ENCODE measurements around the gene TBC1D16.

Gene TBC1D16

GRCh38 chr17:80035687-80035936 lies at the start of gene TBC1D16:
Gene TBC1D16, minus strand, starts transcription at chr17:80035872. Its CDS starts 22,325 bp downstream, at chr17:80013547.
- no peak for DNase-seq

- no peak for DNase-seq
Observed at GRCh38 chr17:80084773-80085172, 49.1 kb upstream of the TBC1D16 start.

GRCh38 chr17:80083136-80083661 lies 47.5 kb upstream of the TBC1D16 start:
- no peak for DNase-seq

GRCh38 chr17:80082403-80083135 lies 46.9 kb upstream of the TBC1D16 start:
- peak; percentile 82 for DNase-seq

- no peak for DNase-seq
Observed at GRCh38 chr17:80081596-80081995, 45.9 kb upstream of the TBC1D16 start.

- no peak for DNase-seq
Observed at GRCh38 chr17:80080081-80080480, 44.4 kb upstream of the TBC1D16 start.

- no peak for DNase-seq
Observed at GRCh38 chr17:80072410-80072809, 36.7 kb upstream of the TBC1D16 start.

- DNase-seq: no peak
Observed at GRCh38 chr17:80071116-80071841, 35.6 kb upstream of the TBC1D16 start.

- DNase-seq: no peak
Observed at GRCh38 chr17:80070375-80071115, 34.9 kb upstream of the TBC1D16 start.

- DNase-seq: no peak
Observed at GRCh38 chr17:80068301-80069222, 32.9 kb upstream of the TBC1D16 start.

- no peak for DNase-seq
Observed at GRCh38 chr17:80067393-80067986, 31.8 kb upstream of the TBC1D16 start.

GRCh38 chr17:80065478-80066170 lies 30.0 kb upstream of the TBC1D16 start:
- DNase-seq: no peak

GRCh38 chr17:80064696-80065095 lies 29.0 kb upstream of the TBC1D16 start:
- no peak for DNase-seq

- DNase-seq: no peak
Observed at GRCh38 chr17:80063830-80064585, 28.3 kb upstream of the TBC1D16 start.

GRCh38 chr17:80061421-80061820 lies 25.7 kb upstream of the TBC1D16 start:
- no peak for DNase-seq

GRCh38 chr17:80060644-80061043 lies 25.0 kb upstream of the TBC1D16 start:
- DNase-seq: no peak

- DNase-seq: no peak
Observed at GRCh38 chr17:80058311-80058955, 22.8 kb upstream of the TBC1D16 start.

GRCh38 chr17:80055597-80055996 lies 19.9 kb upstream of the TBC1D16 start:
- no peak for DNase-seq

GRCh38 chr17:80053102-80053501 lies 17.4 kb upstream of the TBC1D16 start:
- DNase-seq: no peak

GRCh38 chr17:80051681-80052080 lies 16.0 kb upstream of the TBC1D16 start:
- DNase-seq: no peak

Data from activated CD8-positive, alpha-beta memory T cell treated with anti-CD3 and anti-CD28 coated beads for 24 hours (primary cell).